ENCODE data around the gene MYO18B.

The MYO18B gene

GRCh38 chr22:25827415-25827814, 85.4 kb downstream of the MYO18B start:
- TF ChIP-seq POLR2A (IDR thresholded peaks at IDR 0.05; ENCODE audit: low read depth, low read length), result no peak
- DNase-seq (ENCODE audit: insufficient read length, low spot score), result no peak
- FAIRE-seq, result no peak

- no peak for FAIRE-seq
- TF ChIP-seq POLR2A (IDR thresholded peaks at IDR 0.05; ENCODE audit: low read depth, low read length), result no peak
- no peak for DNase-seq (ENCODE audit: insufficient read length, low spot score)
Observed at GRCh38 chr22:25828422-25828821, 86.4 kb downstream of the MYO18B start.

GRCh38 chr22:25829237-25829636, 87.2 kb downstream of the MYO18B start:
- no peak for FAIRE-seq
- TF ChIP-seq POLR2A (IDR thresholded peaks at IDR 0.05; ENCODE audit: low read depth, low read length), result no peak
- DNase-seq (ENCODE audit: insufficient read length, low spot score), result no peak

- FAIRE-seq (no peak), DNase-seq (ENCODE audit: insufficient read length, low spot score) (no peak)
- no peak for TF ChIP-seq POLR2A (IDR thresholded peaks at IDR 0.05; ENCODE audit: low read depth, low read length)
Observed at GRCh38 chr22:25829808-25830777, 88.1 kb downstream of the MYO18B start.

GRCh38 chr22:25833091-25833490, 91.1 kb downstream of the MYO18B start:
- DNase-seq (ENCODE audit: insufficient read length, low spot score) (no peak), FAIRE-seq (no peak)
- no peak for TF ChIP-seq POLR2A (IDR thresholded peaks at IDR 0.05; ENCODE audit: low read depth, low read length)

GRCh38 chr22:25833676-25834075, 91.7 kb downstream of the MYO18B start:
- no peak for DNase-seq (ENCODE audit: insufficient read length, low spot score)
- TF ChIP-seq POLR2A (IDR thresholded peaks at IDR 0.05; ENCODE audit: low read depth, low read length), result no peak
- FAIRE-seq, result no peak

- DNase-seq (ENCODE audit: insufficient read length, low spot score) (no peak), FAIRE-seq (no peak)
- TF ChIP-seq POLR2A (IDR thresholded peaks at IDR 0.05; ENCODE audit: low read depth, low read length), result no peak
Observed at GRCh38 chr22:25834490-25834889, 92.5 kb downstream of the MYO18B start.

GRCh38 chr22:25835348-25835747, 93.4 kb downstream of the MYO18B start:
- TF ChIP-seq POLR2A (IDR thresholded peaks at IDR 0.05; ENCODE audit: low read depth, low read length), result no peak
- DNase-seq (ENCODE audit: insufficient read length, low spot score) (no peak), FAIRE-seq (no peak)

- TF ChIP-seq POLR2A (IDR thresholded peaks at IDR 0.05; ENCODE audit: low read depth, low read length), result no peak
- FAIRE-seq (no peak), DNase-seq (ENCODE audit: insufficient read length, low spot score) (no peak)
Observed at GRCh38 chr22:25837288-25837900, 95.4 kb downstream of the MYO18B start.

GRCh38 chr22:25838960-25839741, 97.2 kb downstream of the MYO18B start:
- FAIRE-seq (no peak), DNase-seq (ENCODE audit: insufficient read length, low spot score) (no peak)
- no peak for TF ChIP-seq POLR2A (IDR thresholded peaks at IDR 0.05; ENCODE audit: low read depth, low read length)

- FAIRE-seq (no peak), DNase-seq (ENCODE audit: insufficient read length, low spot score) (no peak)
- TF ChIP-seq POLR2A (IDR thresholded peaks at IDR 0.05; ENCODE audit: low read depth, low read length), result no peak
Observed at GRCh38 chr22:25839755-25840154, 97.8 kb downstream of the MYO18B start.

- no peak for TF ChIP-seq POLR2A (IDR thresholded peaks at IDR 0.05; ENCODE audit: low read depth, low read length)
- no peak for FAIRE-seq
- DNase-seq (ENCODE audit: insufficient read length, low spot score), result no peak
Observed at GRCh38 chr22:25840167-25840566, 98.2 kb downstream of the MYO18B start.

GRCh38 chr22:25840891-25841290, 98.9 kb downstream of the MYO18B start:
- no peak for TF ChIP-seq POLR2A (IDR thresholded peaks at IDR 0.05; ENCODE audit: low read depth, low read length)
- DNase-seq (ENCODE audit: insufficient read length, low spot score) (no peak), FAIRE-seq (no peak)

- FAIRE-seq (no peak), DNase-seq (ENCODE audit: insufficient read length, low spot score) (no peak)
- TF ChIP-seq POLR2A (IDR thresholded peaks at IDR 0.05; ENCODE audit: low read depth, low read length), result no peak
Observed at GRCh38 chr22:25841775-25842174, 99.8 kb downstream of the MYO18B start.
